Thyroid gland (tissue), 4 donors: Measurements from ENCODE around the gene CRYBA4.

ENCODE experiments used
- POLR2A ChIP-seq, 2 donors: fragments of 450-650 bp; IDR thresholded peaks; one replicate each; pipeline ENCODE4 v1.6.1; 2017; ENCODE audit warnings: antibody characterized with exemption in 2 of 2, mild to moderate bottlenecking in 2 of 2, moderate library complexity in 1 of 2
- TF ChIP-seq, protein P1 (sequence below), 6 experiments: fragments of 200-600 bp in 3 of 6; fragments of 450-650 bp in 3 of 6; sonication (generic) in 3 of 6; IDR thresholded peaks; one replicate each; pipeline ENCODE4 v1.5.1; 2016 to 2019; ENCODE audit warnings: antibody characterized with exemption in 6 of 6, mild to moderate bottlenecking in 2 of 6, inconsistent platforms in 1 of 6, moderate library complexity in 1 of 6

DNA sequence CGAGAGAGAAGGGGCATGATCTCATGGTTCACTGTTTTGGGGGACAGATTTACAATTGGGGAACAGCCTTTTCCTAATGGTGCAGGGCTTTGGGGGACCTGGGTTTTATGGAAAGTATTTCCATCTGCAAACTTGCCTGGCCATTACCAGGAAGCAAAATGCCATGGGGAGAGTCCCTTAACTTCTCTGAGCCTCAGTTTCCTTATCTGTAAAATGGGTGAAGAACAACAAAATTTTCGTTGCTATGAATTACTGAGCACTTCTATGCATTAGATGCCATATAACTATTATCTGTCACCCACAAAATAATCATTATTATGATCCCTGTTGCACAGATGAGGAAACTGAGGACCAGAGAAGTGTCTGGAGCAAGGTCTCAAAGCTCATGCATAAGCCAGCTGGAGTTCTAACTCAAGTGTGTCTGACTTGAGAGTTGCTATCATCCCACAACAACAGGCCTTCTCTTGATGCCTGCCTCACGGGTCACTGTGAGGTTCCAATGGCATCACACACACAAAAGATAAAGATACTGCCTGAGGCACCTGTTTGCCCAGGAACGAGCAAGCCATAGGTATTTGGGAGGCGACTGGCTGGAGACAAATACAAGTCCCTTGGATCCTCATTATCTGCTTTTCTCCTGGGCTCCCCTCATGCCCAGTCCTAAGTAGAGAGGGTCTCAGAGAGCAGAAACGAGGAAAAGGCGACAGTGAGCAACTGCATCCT, 47.6 kb upstream of the CRYBA4 start:
- TF ChIP-seq, protein P1, sequence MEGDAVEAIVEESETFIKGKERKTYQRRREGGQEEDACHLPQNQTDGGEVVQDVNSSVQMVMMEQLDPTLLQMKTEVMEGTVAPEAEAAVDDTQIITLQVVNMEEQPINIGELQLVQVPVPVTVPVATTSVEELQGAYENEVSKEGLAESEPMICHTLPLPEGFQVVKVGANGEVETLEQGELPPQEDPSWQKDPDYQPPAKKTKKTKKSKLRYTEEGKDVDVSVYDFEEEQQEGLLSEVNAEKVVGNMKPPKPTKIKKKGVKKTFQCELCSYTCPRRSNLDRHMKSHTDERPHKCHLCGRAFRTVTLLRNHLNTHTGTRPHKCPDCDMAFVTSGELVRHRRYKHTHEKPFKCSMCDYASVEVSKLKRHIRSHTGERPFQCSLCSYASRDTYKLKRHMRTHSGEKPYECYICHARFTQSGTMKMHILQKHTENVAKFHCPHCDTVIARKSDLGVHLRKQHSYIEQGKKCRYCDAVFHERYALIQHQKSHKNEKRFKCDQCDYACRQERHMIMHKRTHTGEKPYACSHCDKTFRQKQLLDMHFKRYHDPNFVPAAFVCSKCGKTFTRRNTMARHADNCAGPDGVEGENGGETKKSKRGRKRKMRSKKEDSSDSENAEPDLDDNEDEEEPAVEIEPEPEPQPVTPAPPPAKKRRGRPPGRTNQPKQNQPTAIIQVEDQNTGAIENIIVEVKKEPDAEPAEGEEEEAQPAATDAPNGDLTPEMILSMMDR (IDR thresholded peaks at IDR 0.05): no peak
- no peak for TF ChIP-seq POLR2A (IDR thresholded peaks at IDR 0.05)
